ENCODE results near the gene OR2A12. TPM values are rescaled to one million over a fixed set of nuclear protein-coding genes. Genes with fewer than 3 reads are reported as not detected.

OR2A12 gene
- total RNA-seq, 3 donors from 2014 or later (not counting 1 experiment from before 2014, with no cell fraction given), result not detected

DNA sequence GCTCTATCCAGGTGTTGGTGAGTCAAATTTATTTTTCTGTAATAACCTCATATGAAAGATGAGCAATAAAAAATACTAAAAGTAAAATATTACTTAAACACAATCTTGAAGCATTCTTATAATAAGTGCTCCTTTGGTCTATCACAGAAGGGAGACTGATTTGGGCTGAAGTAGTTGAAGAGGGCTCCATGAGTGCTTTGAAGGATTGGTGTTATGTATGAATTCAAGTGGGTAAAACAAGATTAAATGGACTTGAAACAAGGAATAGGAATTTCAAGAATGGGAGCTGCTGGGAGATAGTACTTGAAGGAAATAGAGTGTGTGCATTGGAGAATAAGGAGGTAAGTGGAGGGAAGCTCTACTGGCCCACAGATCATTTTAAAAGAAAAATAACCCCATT lies 16.0 kb downstream of the OR2A12 start:
- no peak overlapping the region for H3K27ac ChIP-seq (ENCODE audit: low read length)
- ATAC-seq, result no peak
- no peaks in the 10 kb centered on the region for H3K4me1 ChIP-seq (ENCODE audit: control insufficient read depth, insufficient read depth, low read length)
- no peaks in the 10 kb centered on the region for H3K27me3 ChIP-seq (ENCODE audit: control insufficient read depth, insufficient read depth, low read length)
- no peak overlapping the region for H3K4me3 Mint-ChIP-seq
- TF ChIP-seq, protein P1, sequence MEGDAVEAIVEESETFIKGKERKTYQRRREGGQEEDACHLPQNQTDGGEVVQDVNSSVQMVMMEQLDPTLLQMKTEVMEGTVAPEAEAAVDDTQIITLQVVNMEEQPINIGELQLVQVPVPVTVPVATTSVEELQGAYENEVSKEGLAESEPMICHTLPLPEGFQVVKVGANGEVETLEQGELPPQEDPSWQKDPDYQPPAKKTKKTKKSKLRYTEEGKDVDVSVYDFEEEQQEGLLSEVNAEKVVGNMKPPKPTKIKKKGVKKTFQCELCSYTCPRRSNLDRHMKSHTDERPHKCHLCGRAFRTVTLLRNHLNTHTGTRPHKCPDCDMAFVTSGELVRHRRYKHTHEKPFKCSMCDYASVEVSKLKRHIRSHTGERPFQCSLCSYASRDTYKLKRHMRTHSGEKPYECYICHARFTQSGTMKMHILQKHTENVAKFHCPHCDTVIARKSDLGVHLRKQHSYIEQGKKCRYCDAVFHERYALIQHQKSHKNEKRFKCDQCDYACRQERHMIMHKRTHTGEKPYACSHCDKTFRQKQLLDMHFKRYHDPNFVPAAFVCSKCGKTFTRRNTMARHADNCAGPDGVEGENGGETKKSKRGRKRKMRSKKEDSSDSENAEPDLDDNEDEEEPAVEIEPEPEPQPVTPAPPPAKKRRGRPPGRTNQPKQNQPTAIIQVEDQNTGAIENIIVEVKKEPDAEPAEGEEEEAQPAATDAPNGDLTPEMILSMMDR (IDR thresholded peaks at IDR 0.05), result no peak
- no peaks in the 10 kb centered on the region for H3K36me3 ChIP-seq (ENCODE audit: control insufficient read depth, insufficient read depth, low read length)
- intact Hi-C loops (cut with micrococcal nuclease), result no loop called here
- no peaks in the 10 kb centered on the region for H3K9me3 Mint-ChIP-seq
- H3K27me3 Mint-ChIP-seq (ENCODE audit: low read depth in 2 of 2), result no peaks in the 10 kb centered on the region
- no peak overlapping the region for H3K27ac Mint-ChIP-seq
- H3K9me3 ChIP-seq (ENCODE audit: control insufficient read depth, insufficient read depth, low read length), result no peaks in the 10 kb centered on the region
- DNase-seq, result no peak
- no peaks in the 10 kb centered on the region for H3K36me3 Mint-ChIP-seq
- H3K4me1 Mint-ChIP-seq, result no peaks in the 10 kb centered on the region
- no peak overlapping the region for H3K4me3 ChIP-seq (ENCODE audit: low read length)

DNA sequence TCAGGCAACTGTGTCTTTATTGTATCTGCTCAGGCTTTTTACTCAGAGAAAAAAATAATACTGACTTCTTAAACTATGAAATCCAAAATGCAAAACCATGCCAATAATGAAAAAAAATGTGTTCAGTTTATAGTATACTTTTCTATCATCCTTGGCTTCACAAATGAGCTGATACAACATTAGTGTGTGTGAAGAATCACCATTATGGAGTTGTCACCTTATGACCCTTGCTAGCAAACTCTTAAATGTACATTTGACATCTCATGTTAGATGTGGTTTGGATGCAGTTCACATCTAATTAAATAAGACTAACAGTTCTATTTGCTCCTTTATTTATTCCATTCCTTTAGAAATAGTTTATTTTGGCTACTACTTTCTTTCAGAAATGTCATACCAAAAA lies 19.1 kb downstream of the OR2A12 start:
- Mint-ChIP-seq H3K27me3 (ENCODE audit: low read depth in 2 of 2) (peaks cover 0 to 3% of the 10 kb centered on the region in 2 donors), H3K4me1 (no peaks in the 10 kb centered on the region), H3K36me3 (no peaks in the 10 kb centered on the region), H3K9me3 (no peaks in the 10 kb centered on the region), H3K4me3 (no peak overlapping the region), H3K27ac (no peak overlapping the region)
- Histone ChIP-seq H3K36me3 (ENCODE audit: control insufficient read depth, insufficient read depth, low read length) (no peaks in the 10 kb centered on the region), H3K27me3 (ENCODE audit: control insufficient read depth, insufficient read depth, low read length) (no peaks in the 10 kb centered on the region), H3K4me3 (ENCODE audit: low read length) (no peak overlapping the region), H3K27ac (ENCODE audit: low read length) (no peak overlapping the region), H3K4me1 (ENCODE audit: control insufficient read depth, insufficient read depth, low read length) (no peaks in the 10 kb centered on the region), H3K9me3 (ENCODE audit: control insufficient read depth, insufficient read depth, low read length) (no peaks in the 10 kb centered on the region)
- DNase-seq (no peak), ATAC-seq (no peak)
- TF ChIP-seq, protein P1 (IDR thresholded peaks at IDR 0.05), result no peak
- intact Hi-C loops (cut with micrococcal nuclease), result no loop called here

DNA sequence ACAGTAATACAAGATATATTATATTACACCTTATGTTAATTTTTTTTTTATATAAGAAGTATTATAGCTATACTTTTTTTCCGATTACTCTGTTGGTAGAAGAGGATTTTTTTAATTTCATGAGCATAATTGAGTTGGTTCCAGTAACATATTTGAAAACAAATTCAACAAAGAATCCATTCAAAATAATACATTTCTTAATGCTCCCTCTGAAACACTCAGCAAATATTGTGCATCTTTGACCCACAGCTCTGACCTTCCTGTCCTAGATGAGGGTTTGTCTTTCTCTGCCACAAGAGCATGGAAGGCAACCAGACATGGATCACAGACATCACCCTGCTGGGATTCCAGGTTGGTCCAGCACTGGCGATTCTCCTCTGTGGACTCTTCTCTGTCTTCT lies 23.2 kb downstream of the OR2A12 start, which contains the start of gene OR2A2:
Gene OR2A2 (plus strand): TSS at position 301 of the 400 bp plus-strand sequence. CDS start 0 bp downstream, at position 301.
- Mint-ChIP-seq H3K4me3 (no peak within 1 kb of the TSS), H3K27ac (no peak within 1 kb of the TSS), H3K9me3 (peaks cover 0 to 2% of the 10 kb centered on the region in 2 donors), H3K4me1 (no peaks in the 10 kb centered on the region), H3K36me3 (no peaks in the 10 kb centered on the region), H3K27me3 (ENCODE audit: low read depth in 2 of 2) (peaks cover 3 to 10% of the 10 kb centered on the region in 2 donors)
- DNase-seq (no peak), ATAC-seq (no peak)
- Histone ChIP-seq H3K36me3 (ENCODE audit: control insufficient read depth, insufficient read depth, low read length) (no peaks in the 10 kb centered on the region), H3K9me3 (ENCODE audit: control insufficient read depth, insufficient read depth, low read length) (no peaks in the 10 kb centered on the region), H3K27me3 (ENCODE audit: control insufficient read depth, insufficient read depth, low read length) (no peaks in the 10 kb centered on the region), H3K4me3 (ENCODE audit: low read length) (no peak within 1 kb of the TSS), H3K27ac (ENCODE audit: low read length) (no peak within 1 kb of the TSS), H3K4me1 (ENCODE audit: control insufficient read depth, insufficient read depth, low read length) (no peaks in the 10 kb centered on the region)
- TF ChIP-seq, protein P1 (IDR thresholded peaks at IDR 0.05), result no peak
- intact Hi-C loops (cut with micrococcal nuclease), result no loop called here
- 100% methylated on average over 1 of the region's 2 CpGs for WGBS (ENCODE audit: insufficient coverage)

DNA sequence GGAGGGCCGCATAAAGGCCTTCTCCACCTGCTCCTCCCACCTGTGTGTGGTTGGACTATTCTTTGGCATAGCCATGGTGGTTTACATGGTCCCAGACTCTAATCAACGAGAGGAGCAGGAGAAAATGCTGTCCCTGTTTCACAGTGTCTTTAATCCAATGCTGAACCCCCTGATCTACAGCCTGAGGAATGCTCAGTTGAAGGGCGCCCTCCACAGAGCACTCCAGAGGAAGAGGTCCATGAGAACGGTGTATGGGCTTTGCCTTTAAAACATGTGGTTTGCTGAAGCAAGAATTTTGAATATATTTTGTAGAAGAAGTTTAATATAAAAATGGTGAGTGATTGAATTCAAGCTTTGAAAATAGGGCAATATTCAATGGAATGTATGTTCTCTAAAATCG lies 24.2 kb downstream of the OR2A12 start:
- Mint-ChIP-seq H3K27ac (no peak overlapping the region), H3K4me1 (no peaks in the 10 kb centered on the region), H3K4me3 (no peak overlapping the region), H3K9me3 (peaks cover 0 to 2% of the 10 kb centered on the region in 2 donors), H3K36me3 (no peaks in the 10 kb centered on the region), H3K27me3 (ENCODE audit: low read depth in 2 of 2) (peaks cover 3 to 11% of the 10 kb centered on the region in 2 donors)
- Histone ChIP-seq H3K4me3 (ENCODE audit: low read length) (no peak overlapping the region), H3K36me3 (ENCODE audit: control insufficient read depth, insufficient read depth, low read length) (no peaks in the 10 kb centered on the region), H3K9me3 (ENCODE audit: control insufficient read depth, insufficient read depth, low read length) (no peaks in the 10 kb centered on the region), H3K27ac (ENCODE audit: low read length) (no peak overlapping the region), H3K4me1 (ENCODE audit: control insufficient read depth, insufficient read depth, low read length) (no peaks in the 10 kb centered on the region), H3K27me3 (ENCODE audit: control insufficient read depth, insufficient read depth, low read length) (no peaks in the 10 kb centered on the region)
- DNase-seq (no peak), ATAC-seq (no peak)
- WGBS (ENCODE audit: insufficient coverage), result 81% methylated on average over 3 of the region's 5 CpGs
- TF ChIP-seq, protein P1 (IDR thresholded peaks at IDR 0.05), result no peak
- intact Hi-C loops (cut with micrococcal nuclease), result no loop called here
